Keratinocyte (primary cell): ENCODE data around the gene PRCP.
"Not testable (repeated sequence)": the region's sequence is repeated elsewhere in the genome, so short reads cannot be mapped to it uniquely, and the experiment has no call there.

Experiments
- CTCF ChIP-seq, 3 experiments: IDR thresholded peaks in 1 of 3; conservative IDR thresholded peaks in 1 of 3; optimal IDR thresholded peaks in 1 of 3; 2 replicates in 2 of 3; 3 replicates in 1 of 3; pipeline versions ENCODE3 to v1.5.1; 2011; ENCODE audit warnings: low read length in 3 of 3, mild to moderate bottlenecking in 3 of 3, moderate library complexity in 2 of 3, control low read depth in 1 of 3, inconsistent platforms in 1 of 3; ENCODE audit not compliant: insufficient read depth in 2 of 3; ENCODE audit errors: extremely low read depth in 1 of 3
- EZH2 ChIP-seq: IDR thresholded peaks from one replicate; pipeline ENCODE4 v1.6.1; 2012; ENCODE audit warnings: inconsistent platforms, mild to moderate bottlenecking, low read length, moderate library complexity

DNA sequence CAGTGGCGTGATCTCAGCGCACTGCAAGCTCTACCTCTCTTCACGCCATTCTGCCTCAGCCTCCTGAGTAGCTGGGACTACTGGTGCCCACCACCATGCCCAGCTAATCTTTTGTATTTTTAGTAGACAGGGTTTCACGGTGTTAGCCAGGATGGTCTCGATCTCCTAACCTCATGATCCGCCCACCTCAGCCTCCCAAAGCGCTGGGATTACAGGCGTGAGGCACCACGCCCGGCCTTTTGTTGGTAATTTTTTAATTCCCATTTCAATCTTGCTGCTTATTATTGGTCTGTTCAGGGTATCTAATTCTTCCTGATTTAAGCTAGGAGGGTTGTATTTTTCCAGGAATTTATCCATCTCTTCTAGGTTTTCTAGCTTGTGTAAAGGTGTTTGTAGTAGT lies 19.6 kb upstream of the PRCP start:
- TF ChIP-seq CTCF (optimal IDR thresholded peaks at IDR 0.05 in 1 of 3, IDR thresholded peaks at IDR 0.05 in 1 of 3, conservative IDR thresholded peaks at IDR 0.05 in 1 of 3; ENCODE audit: extremely low read depth in 1 of 3, insufficient read depth in 2 of 3, low read length in 3 of 3); EZH2: not testable (repeated sequence)
